MM.1S (cell line): Measurements from ENCODE around the gene ADCY9.

Experiments used
- EZH2 ChIP-seq: fragments of 300-600 bp; sonication (generic); optimal IDR thresholded peaks from 2 replicates; pipeline ENCODE3; 2017; ENCODE audit warnings: low read depth, mild to moderate bottlenecking, antibody characterized with exemption, low read length, mixed read lengths
- EZH2phosphoT487 ChIP-seq: fragments of 300-600 bp; sonication (generic); IDR thresholded peaks from 2 replicates; pipeline ENCODE4 v1.6.1; 2018; ENCODE audit warnings: antibody characterized with exemption, low read length
- TF ChIP-seq, protein P1 (sequence below): fragments of 300-600 bp; sonication (generic); IDR thresholded peaks from 2 replicates; pipeline ENCODE4 v1.5.1; 2016; ENCODE audit warnings: antibody characterized with exemption, low read length, mixed read lengths

DNA sequence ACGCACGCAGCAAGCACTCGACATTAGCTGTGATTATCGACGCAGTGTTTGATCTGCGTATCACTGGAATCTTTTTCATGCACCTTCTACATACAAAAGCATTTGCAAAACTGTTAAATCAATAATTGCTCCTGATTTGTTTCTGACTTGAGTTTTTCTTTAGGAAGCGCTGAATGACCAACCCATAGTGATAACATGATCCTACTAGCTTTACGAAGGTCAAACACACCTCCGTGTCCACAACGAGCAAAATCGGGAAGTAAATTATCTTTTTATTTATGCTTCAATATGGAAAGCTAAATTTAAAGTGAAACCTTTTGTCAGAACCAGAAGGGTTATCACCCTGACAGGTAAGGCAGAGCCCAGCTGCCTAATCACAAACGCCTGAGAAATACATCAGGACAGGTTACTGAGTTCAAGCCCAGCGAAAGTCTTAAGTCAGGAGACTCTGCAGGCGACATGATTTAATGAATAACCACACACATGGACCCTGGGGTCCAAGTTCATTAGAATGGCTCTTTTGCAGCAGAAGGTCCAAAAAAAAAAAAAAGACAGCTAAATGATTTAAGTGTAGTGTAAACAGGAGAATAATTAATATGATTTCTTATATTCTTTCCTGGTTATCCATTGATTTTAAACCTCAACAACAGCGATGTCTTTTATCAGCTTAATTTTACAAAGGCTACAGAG lies 104.2 kb downstream of the ADCY9 start:
- TF ChIP-seq, protein P1, sequence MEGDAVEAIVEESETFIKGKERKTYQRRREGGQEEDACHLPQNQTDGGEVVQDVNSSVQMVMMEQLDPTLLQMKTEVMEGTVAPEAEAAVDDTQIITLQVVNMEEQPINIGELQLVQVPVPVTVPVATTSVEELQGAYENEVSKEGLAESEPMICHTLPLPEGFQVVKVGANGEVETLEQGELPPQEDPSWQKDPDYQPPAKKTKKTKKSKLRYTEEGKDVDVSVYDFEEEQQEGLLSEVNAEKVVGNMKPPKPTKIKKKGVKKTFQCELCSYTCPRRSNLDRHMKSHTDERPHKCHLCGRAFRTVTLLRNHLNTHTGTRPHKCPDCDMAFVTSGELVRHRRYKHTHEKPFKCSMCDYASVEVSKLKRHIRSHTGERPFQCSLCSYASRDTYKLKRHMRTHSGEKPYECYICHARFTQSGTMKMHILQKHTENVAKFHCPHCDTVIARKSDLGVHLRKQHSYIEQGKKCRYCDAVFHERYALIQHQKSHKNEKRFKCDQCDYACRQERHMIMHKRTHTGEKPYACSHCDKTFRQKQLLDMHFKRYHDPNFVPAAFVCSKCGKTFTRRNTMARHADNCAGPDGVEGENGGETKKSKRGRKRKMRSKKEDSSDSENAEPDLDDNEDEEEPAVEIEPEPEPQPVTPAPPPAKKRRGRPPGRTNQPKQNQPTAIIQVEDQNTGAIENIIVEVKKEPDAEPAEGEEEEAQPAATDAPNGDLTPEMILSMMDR: no peak
- no peak for TF ChIP-seq EZH2
- TF ChIP-seq EZH2phosphoT487: no peak
